Measurements from ENCODE around the gene NDUFS7. TPM values are rescaled to one million over a fixed set of nuclear protein-coding genes. Genes with fewer than 3 reads are reported as not detected.

The NDUFS7 gene
- total and polyA plus RNA-seq, 9 of the 15 experiments (the other 6 are each of a cell fraction or from before 2014, with no cell fraction given): 6.0 to 271 (median 60.6) TPM

DNA sequence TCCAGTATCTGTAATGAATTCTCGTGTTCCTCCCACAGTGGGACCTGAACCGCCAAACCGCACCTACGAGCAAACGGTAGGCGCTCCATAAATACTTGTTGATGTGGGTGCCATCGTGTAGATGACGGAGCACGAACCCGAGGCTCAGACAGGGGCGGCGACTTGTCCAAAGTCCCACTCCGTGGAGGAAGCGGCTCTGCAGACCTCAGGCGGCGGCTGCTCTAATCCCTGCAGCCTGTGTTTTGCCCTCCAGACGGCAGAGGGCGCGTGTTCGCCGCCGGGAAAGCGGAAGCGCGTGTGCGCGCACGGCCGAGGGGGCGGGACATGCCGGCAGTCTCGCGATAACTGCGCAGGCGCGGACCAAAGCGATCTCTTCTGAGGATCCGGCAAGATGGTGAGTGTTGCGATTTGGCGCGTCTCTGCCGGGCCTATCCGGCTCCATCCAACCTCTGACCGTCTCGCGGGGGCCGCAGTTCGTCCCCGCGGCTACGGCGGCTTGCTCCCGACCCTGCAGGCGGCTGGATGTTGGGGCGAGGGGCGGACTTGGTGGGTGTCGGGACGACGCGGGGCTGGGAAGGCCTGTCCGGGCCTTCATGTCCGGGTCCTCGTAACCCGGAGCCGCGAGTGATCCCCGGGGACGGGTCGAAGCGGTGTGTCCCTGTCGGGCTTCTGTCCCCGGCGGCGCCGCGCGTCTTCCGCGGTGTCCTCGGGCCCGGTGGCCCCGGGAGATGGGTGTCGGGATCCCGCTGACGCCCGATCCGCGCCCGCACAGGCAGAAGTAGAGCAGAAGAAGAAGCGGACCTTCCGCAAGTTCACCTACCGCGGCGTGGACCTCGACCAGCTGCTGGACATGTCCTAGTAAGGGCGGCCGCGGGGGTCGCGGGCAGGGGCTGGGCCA is 54.6 kb downstream of the NDUFS7 start, which contains the start of gene RPS15 (continued):
- TF ChIP-seq FOXO4 (CRISPR knock-in tag; IDR thresholded peaks at IDR 0.05) (no peak), SMAD1 (IDR thresholded peaks at IDR 0.05; ENCODE audit: low read depth, low read length, partially characterized antibody) (peak; percentile 86), NCOA1 (IDR thresholded peaks at IDR 0.05; ENCODE audit: low read depth) (peak; percentile 35; the same call in 1 of the 2 replicates), ETV1 (tag; conservative IDR thresholded peaks at IDR 0.05; ENCODE audit: low read depth) (peak; percentile 85), MAZ (CRISPR knock-in tag; conservative IDR thresholded peaks at IDR 0.05 in 1 of 2, IDR thresholded peaks at IDR 0.05 in 1 of 2) (peak; percentile 85 to 92; a peak in 3 of 4 replicates), GMEB1 (CRISPR knock-in tag; IDR thresholded peaks at IDR 0.05) (peak; percentile 89), BCOR (IDR thresholded peaks at IDR 0.05) (peak; percentile 23), NR2F6 (CRISPR knock-in tag; IDR thresholded peaks at IDR 0.05) (no peak), SMAD3 (CRISPR knock-in tag; conservative IDR thresholded peaks at IDR 0.05) (no peak), PURB (CRISPR knock-in tag; IDR thresholded peaks at IDR 0.05; ENCODE audit: low read depth) (no peak), ZNF639 (CRISPR knock-in tag; conservative IDR thresholded peaks at IDR 0.05 in 1 of 2, IDR thresholded peaks at IDR 0.05 in 1 of 2) (peak in 1 of 2 experiments; percentile 76; a peak in 1 of 4 replicates), CBX2 (IDR thresholded peaks at IDR 0.05; ENCODE audit: insufficient read depth, low read length, poor library complexity, severe bottlenecking) (no peak), CREBBP (IDR thresholded peaks at IDR 0.05; ENCODE audit: low read depth, low read length) (no peak), CC2D1A (IDR thresholded peaks at IDR 0.05) (peak; percentile 75), ZNF780A (CRISPR knock-in tag; IDR thresholded peaks at IDR 0.05) (no peak), PREB (CRISPR knock-in tag; IDR thresholded peaks at IDR 0.05) (no peak), ZNF766 (CRISPR knock-in tag; conservative IDR thresholded peaks at IDR 0.05) (peak; percentile 44; the same call in 1 of the 2 replicates), ILF3 (IDR thresholded peaks at IDR 0.05; ENCODE audit: borderline replicate concordance) (no peak), RBM34 (IDR thresholded peaks at IDR 0.05; ENCODE audit: borderline replicate concordance, insufficient read depth, low read length) (no peak)
- TF ChIP-seq, protein P1, sequence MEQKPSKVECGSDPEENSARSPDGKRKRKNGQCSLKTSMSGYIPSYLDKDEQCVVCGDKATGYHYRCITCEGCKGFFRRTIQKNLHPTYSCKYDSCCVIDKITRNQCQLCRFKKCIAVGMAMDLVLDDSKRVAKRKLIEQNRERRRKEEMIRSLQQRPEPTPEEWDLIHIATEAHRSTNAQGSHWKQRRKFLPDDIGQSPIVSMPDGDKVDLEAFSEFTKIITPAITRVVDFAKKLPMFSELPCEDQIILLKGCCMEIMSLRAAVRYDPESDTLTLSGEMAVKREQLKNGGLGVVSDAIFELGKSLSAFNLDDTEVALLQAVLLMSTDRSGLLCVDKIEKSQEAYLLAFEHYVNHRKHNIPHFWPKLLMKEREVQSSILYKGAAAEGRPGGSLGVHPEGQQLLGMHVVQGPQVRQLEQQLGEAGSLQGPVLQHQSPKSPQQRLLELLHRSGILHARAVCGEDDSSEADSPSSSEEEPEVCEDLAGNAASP (IDR thresholded peaks at IDR 0.05): no peak
